PC-9 (cell line): ENCODE measurements around the gene GABPB1. TPM values are rescaled to one million over a fixed set of nuclear protein-coding genes. Genes with fewer than 3 reads are reported as not detected.

Source experiments
- BruUV-seq: library from RNA; stranded (reverse); fragments of 400-500 nt; replicated peaks from 2 replicates; lab custom pipeline; 2021; lab: Mats Ljungman, UMichigan
- CTCF ChIA-PET: fragments of 300-600 bp; sonication (Branson Sonifier 250); formaldehyde crosslinking; loops from one replicate; lab custom pipeline; 2022; ENCODE audit warnings: antibody characterized with exemption; lab: Charles Lee
- POLR2A ChIA-PET: fragments of 300-600 bp; sonication (Branson Sonifier 250); formaldehyde crosslinking; loops from one replicate; lab custom pipeline; 2022; ENCODE audit warnings: antibody characterized with exemption; ENCODE audit not compliant: unreplicated experiment; lab: Charles Lee
- DNase-seq, 2 experiments: peaks; one replicate each; pipeline versions ENCODE4 v3.0.0 to v3.0.0-alpha.2; 2015 to 2022; ENCODE audit warnings: mixed read lengths in 1 of 2
- H2AFZ ChIP-seq: fragments of 200-600 bp; sonication (generic); 2 replicates; pipeline ENCODE4 v1.8.1; 2017; ENCODE audit warnings: antibody characterized with exemption
- H3F3A ChIP-seq: fragments of 200-600 bp; sonication (generic); 2 replicates; pipeline ENCODE4 v1.8.1; 2017; ENCODE audit warnings: antibody characterized with exemption, mild to moderate bottlenecking, low read depth; ENCODE audit not compliant: insufficient read depth
- H3K27ac ChIP-seq: fragments of 200-600 bp; sonication (generic); 2 replicates; pipeline ENCODE4 v1.6.1; 2016; ENCODE audit warnings: mixed run types
- H3K27me3 ChIP-seq: fragments of 200-600 bp; sonication (generic); 2 replicates; pipeline ENCODE4 v1.6.1; 2016; ENCODE audit warnings: low read depth, mixed run types; ENCODE audit not compliant: insufficient read depth
- H3K36me3 ChIP-seq: fragments of 200-600 bp; sonication (generic); 2 replicates; pipeline ENCODE4 v1.6.1; 2016; ENCODE audit warnings: low read depth, mixed run types
- H3K4me1 ChIP-seq: fragments of 200-600 bp; sonication (generic); replicated peaks from 2 replicates; pipeline ENCODE4 v1.6.1; 2016; ENCODE audit warnings: mixed run types; ENCODE audit not compliant: insufficient read depth
- H3K4me2 ChIP-seq: fragments of 200-600 bp; sonication (generic); 2 replicates; pipeline ENCODE4 v1.6.1; 2017; ENCODE audit warnings: mixed run types
- H3K4me3 ChIP-seq: fragments of 200-600 bp; sonication (generic); 2 replicates; pipeline ENCODE4 v1.6.1; 2016; ENCODE audit warnings: mixed run types
- H3K79me2 ChIP-seq: fragments of 200-600 bp; sonication (generic); 2 replicates; pipeline ENCODE4 v1.6.1; 2017; ENCODE audit warnings: low read depth, mixed run types
- H3K9me2 ChIP-seq: fragments of 200-600 bp; sonication (generic); 2 replicates; pipeline ENCODE4 v1.8.1; 2017; ENCODE audit warnings: mild to moderate bottlenecking; ENCODE audit not compliant: insufficient read depth
- H3K9me3 ChIP-seq: fragments of 200-600 bp; sonication (generic); 2 replicates; pipeline ENCODE4 v1.8.1; 2016; ENCODE audit warnings: low read depth; ENCODE audit not compliant: insufficient read depth
- H4K20me1 ChIP-seq: fragments of 200-600 bp; sonication (generic); 2 replicates; pipeline ENCODE4 v1.8.1; 2017; ENCODE audit not compliant: insufficient read depth
- CTCF ChIP-seq: fragments of 200-600 bp; sonication (generic); conservative IDR thresholded peaks from 2 replicates; pipeline ENCODE4 v1.6.1; 2017; ENCODE audit warnings: mixed run types, antibody characterized with exemption, mild to moderate bottlenecking, moderate library complexity
- EZH2 ChIP-seq: fragments of 200-600 bp; sonication (generic); IDR thresholded peaks from 2 replicates; pipeline ENCODE4 v1.8.0; 2017; ENCODE audit warnings: antibody characterized with exemption, low read depth
- intact Hi-C: fragments of 100-400 bp; cut with micrococcal nuclease; formaldehyde crosslinking; loops from one replicate; pipeline ENCODE4 v1.10.0; 2022; ENCODE audit not compliant: unreplicated experiment
- total RNA-seq: library from RNA; stranded (reverse); gene quantifications from 2 replicates; pipeline ENCODE4 v1.2.3, GENCODE V29; 2021

The GABPB1 gene
- total RNA-seq, 1 experiment from 2014 or later, result 21.7 TPM

GRCh38 chr15:50289749-50290148 is 65.2 kb downstream of the GABPB1 start:
- BruUV-seq, result no TSS peak
- POLR2A ChIA-PET, result no interaction called here
- CTCF ChIA-PET, result no interaction called here
- Histone ChIP-seq H3K4me3 (no peak overlapping the region), H3K9me3 (no peaks in the 10 kb centered on the region), H3K36me3 (peaks cover 4% of the 10 kb centered on the region; the same call in 1 of the 2 replicates), H3K9me2 (no peaks in the 10 kb centered on the region), H2AFZ (no peak overlapping the region), H3F3A (no peaks in the 10 kb centered on the region), H3K27ac (no peak overlapping the region), H4K20me1 (no peaks in the 10 kb centered on the region), H3K79me2 (no peaks in the 10 kb centered on the region), H3K4me1 (no peaks in the 10 kb centered on the region), H3K4me2 (no peak overlapping the region), H3K27me3 (no peaks in the 10 kb centered on the region)
- no peak for TF ChIP-seq EZH2
- no peak for TF ChIP-seq CTCF
- intact Hi-C loops, result no loop called here
- no peak for DNase-seq

GRCh38 chr15:50287324-50288116 is 67.5 kb downstream of the GABPB1 start:
- ChIA-PET POLR2A (interaction anchor here (0.6 kb wide), 1 partner anchor 137 kb away, joined by 3 read pairs; no protein-coding TSS in a partner anchor), CTCF (no interaction called here)
- Histone ChIP-seq H4K20me1 (no peaks in the 10 kb centered on the region), H3F3A (no peaks in the 10 kb centered on the region), H3K9me2 (no peaks in the 10 kb centered on the region), H3K27me3 (no peaks in the 10 kb centered on the region), H3K4me1 (no peaks in the 10 kb centered on the region), H3K27ac (no peak overlapping the region), H3K9me3 (no peaks in the 10 kb centered on the region), H3K4me2 (no peak overlapping the region), H2AFZ (no peak overlapping the region), H3K79me2 (no peaks in the 10 kb centered on the region), H3K36me3 (peaks cover 4% of the 10 kb centered on the region; the same call in 1 of the 2 replicates), H3K4me3 (no peak overlapping the region)
- intact Hi-C loops, result no loop called here
- DNase-seq, result no peak
- TF ChIP-seq EZH2 (no peak), CTCF (no peak)
- no TSS peak for BruUV-seq

- Histone ChIP-seq H3K4me2 (no peak overlapping the region), H2AFZ (no peak overlapping the region), H3K9me3 (no peaks in the 10 kb centered on the region), H3K79me2 (no peaks in the 10 kb centered on the region), H3K27me3 (no peaks in the 10 kb centered on the region), H4K20me1 (no peaks in the 10 kb centered on the region), H3F3A (no peaks in the 10 kb centered on the region), H3K4me1 (no peaks in the 10 kb centered on the region), H3K4me3 (no peak overlapping the region), H3K9me2 (no peaks in the 10 kb centered on the region), H3K36me3 (no peaks in the 10 kb centered on the region), H3K27ac (no peak overlapping the region)
- CTCF ChIA-PET, result no interaction called here
- POLR2A ChIA-PET, result no interaction called here
- intact Hi-C loops, result no loop called here
- no peak for DNase-seq
- TF ChIP-seq EZH2, result no peak
- no peak for TF ChIP-seq CTCF
- no TSS peak for BruUV-seq
Observed at GRCh38 chr15:50281427-50281826, 73.6 kb downstream of the GABPB1 start.
